ENCODE results near the gene CRB1.

DNA sequence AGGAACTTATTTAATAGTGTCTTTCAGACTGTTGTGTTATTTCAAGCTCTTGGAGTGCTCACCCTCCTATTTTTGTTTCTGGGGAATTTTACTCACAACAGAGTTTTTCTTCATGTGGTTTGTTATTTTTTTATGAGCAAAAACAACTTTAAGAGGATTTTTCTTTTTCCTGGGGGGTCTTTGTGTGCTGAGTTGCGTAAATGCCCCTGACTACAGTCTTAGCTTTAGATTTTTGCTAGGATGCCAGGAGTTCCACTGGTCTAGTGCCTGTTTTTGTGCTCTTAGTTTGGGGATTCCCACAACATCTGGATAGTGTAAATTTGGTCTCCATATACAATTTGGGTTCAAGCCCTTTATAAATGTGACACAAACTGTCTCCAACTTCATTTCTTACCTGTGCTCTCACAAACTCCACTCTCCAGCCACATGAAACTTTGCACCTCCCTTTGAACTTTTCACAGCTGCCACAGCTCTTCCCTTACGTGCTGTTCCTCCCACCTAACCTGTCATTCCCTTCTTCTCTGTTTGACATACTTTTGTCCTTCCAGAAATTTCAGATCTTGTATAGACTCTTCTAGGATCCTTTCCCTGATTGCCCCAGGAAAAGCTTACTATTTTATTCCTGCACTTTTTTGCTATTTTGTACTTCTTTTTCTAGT lies 180.2 kb downstream of the CRB1 start:
- TF ChIP-seq, protein P1, sequence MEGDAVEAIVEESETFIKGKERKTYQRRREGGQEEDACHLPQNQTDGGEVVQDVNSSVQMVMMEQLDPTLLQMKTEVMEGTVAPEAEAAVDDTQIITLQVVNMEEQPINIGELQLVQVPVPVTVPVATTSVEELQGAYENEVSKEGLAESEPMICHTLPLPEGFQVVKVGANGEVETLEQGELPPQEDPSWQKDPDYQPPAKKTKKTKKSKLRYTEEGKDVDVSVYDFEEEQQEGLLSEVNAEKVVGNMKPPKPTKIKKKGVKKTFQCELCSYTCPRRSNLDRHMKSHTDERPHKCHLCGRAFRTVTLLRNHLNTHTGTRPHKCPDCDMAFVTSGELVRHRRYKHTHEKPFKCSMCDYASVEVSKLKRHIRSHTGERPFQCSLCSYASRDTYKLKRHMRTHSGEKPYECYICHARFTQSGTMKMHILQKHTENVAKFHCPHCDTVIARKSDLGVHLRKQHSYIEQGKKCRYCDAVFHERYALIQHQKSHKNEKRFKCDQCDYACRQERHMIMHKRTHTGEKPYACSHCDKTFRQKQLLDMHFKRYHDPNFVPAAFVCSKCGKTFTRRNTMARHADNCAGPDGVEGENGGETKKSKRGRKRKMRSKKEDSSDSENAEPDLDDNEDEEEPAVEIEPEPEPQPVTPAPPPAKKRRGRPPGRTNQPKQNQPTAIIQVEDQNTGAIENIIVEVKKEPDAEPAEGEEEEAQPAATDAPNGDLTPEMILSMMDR (IDR thresholded peaks at IDR 0.05), result no peak
- TF ChIP-seq EP300 (IDR thresholded peaks at IDR 0.05), result no peak
- TF ChIP-seq POLR2A (IDR thresholded peaks at IDR 0.05), result no peak

Measured in sigmoid colon (tissue), 4 donors.